Activated naive CD8-positive, alpha-beta T cell treated with anti-CD3 and anti-CD28 coated beads, Interleukin-2, amount 50 U/mL, for 24 hours (primary cell): ENCODE results near the gene TBC1D5.

Experiments used
- ATAC-seq: fragments of 150-1000 bp; cut with Tn5 transposase; one replicate; pipeline ENCODE4 v1.10.0; 2021
- DNase-seq: peaks from one replicate; pipeline ENCODE4 v3.0.0; 2021
- H3K27ac Mint-ChIP-seq: one replicate; pipeline ENCODE4 v1.8.0; 2021; ENCODE audit warnings: mild to moderate bottlenecking, mixed read lengths
- H3K27me3 Mint-ChIP-seq: one replicate; pipeline ENCODE4 v1.8.0; 2021; ENCODE audit warnings: mixed read lengths
- H3K36me3 Mint-ChIP-seq: one replicate; pipeline ENCODE4 v1.8.0; 2021; ENCODE audit warnings: low read depth, mixed read lengths
- H3K4me1 Mint-ChIP-seq: one replicate; pipeline ENCODE4 v1.8.0; 2021; ENCODE audit warnings: mixed read lengths
- H3K4me3 Mint-ChIP-seq: one replicate; pipeline ENCODE4 v1.8.0; 2021; ENCODE audit warnings: mild to moderate bottlenecking, moderate library complexity, mixed read lengths
- H3K9me3 Mint-ChIP-seq: one replicate; pipeline ENCODE4 v1.8.0; 2021; ENCODE audit warnings: mixed read lengths

The TBC1D5 gene

DNA sequence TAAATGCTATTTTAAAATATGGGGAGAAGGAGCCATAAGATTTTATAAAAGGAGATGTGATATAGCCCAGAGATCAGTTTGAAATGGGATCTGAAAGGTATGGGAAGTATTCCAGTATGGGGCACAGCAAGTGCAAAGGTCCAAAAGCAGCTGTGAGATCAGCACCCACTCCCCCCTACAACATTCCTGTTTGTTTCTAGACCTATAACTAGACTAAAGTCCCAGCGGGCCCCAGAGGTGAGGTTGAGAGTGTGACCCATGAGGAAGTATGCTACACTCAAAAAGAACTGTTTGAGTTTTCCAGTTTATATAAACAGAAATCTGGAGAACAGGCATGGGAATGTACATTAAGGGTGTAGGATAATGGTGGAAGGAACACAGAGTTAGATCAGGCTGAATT, 152.5 kb downstream of the TBC1D5 start:
- H3K9me3 Mint-ChIP-seq = peaks cover 30% of the 10 kb centered on the region
- DNase-seq (no peak), ATAC-seq (no peak)
- no peak overlapping the region for H3K4me3 Mint-ChIP-seq
- peaks cover 47% of the 10 kb centered on the region for H3K36me3 Mint-ChIP-seq
- H3K27me3 Mint-ChIP-seq = no peaks in the 10 kb centered on the region
- no peak overlapping the region for H3K27ac Mint-ChIP-seq
- peaks cover 6% of the 10 kb centered on the region for H3K4me1 Mint-ChIP-seq

- Mint-ChIP-seq H3K36me3 (peaks cover 34% of the 10 kb centered on the region), H3K27me3 (no peaks in the 10 kb centered on the region), H3K4me3 (no peak overlapping the region), H3K27ac (no peak overlapping the region), H3K4me1 (peaks cover 6% of the 10 kb centered on the region), H3K9me3 (peaks cover 26% of the 10 kb centered on the region)
- no peak for DNase-seq
- no peak for ATAC-seq
These were observed 154.0 kb downstream of the TBC1D5 start for GRCh38 chr3:17588422-17588821.

GRCh38 chr3:17585394-17586325, 156.8 kb downstream of the TBC1D5 start:
- Mint-ChIP-seq H3K36me3 (peaks cover 15% of the 10 kb centered on the region), H3K27me3 (no peaks in the 10 kb centered on the region), H3K9me3 (peaks cover 14% of the 10 kb centered on the region), H3K4me3 (no peak overlapping the region), H3K4me1 (peaks cover 6% of the 10 kb centered on the region), H3K27ac (no peak overlapping the region)
- no peak for DNase-seq
- no peak for ATAC-seq

DNA sequence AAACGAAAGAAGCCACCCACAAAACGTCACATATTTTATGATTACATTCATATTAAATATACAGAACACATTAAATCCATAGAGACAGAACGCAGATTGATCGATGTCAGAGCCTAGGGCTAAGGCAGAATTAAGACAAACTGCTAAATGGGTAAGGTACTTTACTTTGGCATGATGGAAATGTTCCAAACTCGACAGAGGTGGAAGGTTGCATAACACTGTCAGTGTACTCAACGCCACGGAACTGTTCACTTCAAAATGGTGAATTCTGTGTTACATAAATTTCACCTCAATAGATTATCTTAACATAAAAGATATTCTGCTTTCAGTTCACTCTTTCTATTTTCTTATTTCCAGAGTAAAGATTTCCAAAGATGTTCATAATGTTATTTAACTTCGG, 158.4 kb downstream of the TBC1D5 start:
- H3K27ac Mint-ChIP-seq = no peak overlapping the region
- H3K4me3 Mint-ChIP-seq = no peak overlapping the region
- no peaks in the 10 kb centered on the region for H3K9me3 Mint-ChIP-seq
- ATAC-seq (no peak), DNase-seq (no peak)
- H3K4me1 Mint-ChIP-seq = peaks cover 6% of the 10 kb centered on the region
- H3K27me3 Mint-ChIP-seq = no peaks in the 10 kb centered on the region
- no peaks in the 10 kb centered on the region for H3K36me3 Mint-ChIP-seq

- no peak overlapping the region for H3K4me3 Mint-ChIP-seq
- no peak overlapping the region for H3K27ac Mint-ChIP-seq
- H3K9me3 Mint-ChIP-seq = no peaks in the 10 kb centered on the region
- H3K36me3 Mint-ChIP-seq = no peaks in the 10 kb centered on the region
- peaks cover 8% of the 10 kb centered on the region for H3K4me1 Mint-ChIP-seq
- no peaks in the 10 kb centered on the region for H3K27me3 Mint-ChIP-seq
- no peak for ATAC-seq
- no peak for DNase-seq
These were observed 158.9 kb downstream of the TBC1D5 start for GRCh38 chr3:17583530-17583929.

DNA sequence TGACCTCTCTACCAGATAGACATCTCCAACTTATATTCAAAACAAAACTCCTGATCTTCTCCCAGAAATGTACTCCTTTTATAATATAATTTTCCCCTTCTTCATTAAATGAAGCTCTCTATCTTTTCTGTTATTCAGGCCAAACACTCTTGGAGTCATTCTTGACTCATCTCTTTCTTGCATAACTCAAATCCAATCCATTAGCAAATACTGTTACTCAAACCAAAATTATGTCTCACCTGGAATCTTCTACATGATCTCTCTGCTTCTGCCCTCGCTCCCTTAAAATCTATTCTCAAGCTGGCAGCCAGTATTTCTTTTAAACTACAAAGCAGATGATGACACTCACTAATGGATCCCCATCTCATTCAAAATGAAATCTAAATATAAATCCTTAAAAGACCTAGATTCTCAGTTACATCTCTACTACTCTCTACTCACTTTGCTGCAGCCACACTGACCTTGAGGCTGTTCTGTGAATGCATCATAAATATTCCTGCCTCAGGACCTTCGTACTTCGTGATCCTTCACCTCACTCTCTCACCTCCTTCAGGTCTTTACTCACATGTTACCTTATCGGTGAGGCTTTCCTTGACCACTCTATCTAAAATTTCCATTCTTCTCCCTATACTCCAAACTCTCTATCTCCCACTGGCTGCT, 160.9 kb downstream of the TBC1D5 start:
- H3K9me3 Mint-ChIP-seq = no peaks in the 10 kb centered on the region
- no peaks in the 10 kb centered on the region for H3K36me3 Mint-ChIP-seq
- H3K4me1 Mint-ChIP-seq = peaks cover 14% of the 10 kb centered on the region
- DNase-seq = no peak
- ATAC-seq = no peak
- H3K27me3 Mint-ChIP-seq = no peaks in the 10 kb centered on the region
- no peak overlapping the region for H3K4me3 Mint-ChIP-seq
- H3K27ac Mint-ChIP-seq = no peak overlapping the region

- no peaks in the 10 kb centered on the region for H3K27me3 Mint-ChIP-seq
- DNase-seq = no peak
- H3K4me1 Mint-ChIP-seq = peaks cover 12% of the 10 kb centered on the region
- H3K36me3 Mint-ChIP-seq = no peaks in the 10 kb centered on the region
- H3K4me3 Mint-ChIP-seq = no peak overlapping the region
- ATAC-seq = no peak
- no peak overlapping the region for H3K27ac Mint-ChIP-seq
- no peaks in the 10 kb centered on the region for H3K9me3 Mint-ChIP-seq
These were observed 161.5 kb downstream of the TBC1D5 start for GRCh38 chr3:17580901-17581300.

DNA sequence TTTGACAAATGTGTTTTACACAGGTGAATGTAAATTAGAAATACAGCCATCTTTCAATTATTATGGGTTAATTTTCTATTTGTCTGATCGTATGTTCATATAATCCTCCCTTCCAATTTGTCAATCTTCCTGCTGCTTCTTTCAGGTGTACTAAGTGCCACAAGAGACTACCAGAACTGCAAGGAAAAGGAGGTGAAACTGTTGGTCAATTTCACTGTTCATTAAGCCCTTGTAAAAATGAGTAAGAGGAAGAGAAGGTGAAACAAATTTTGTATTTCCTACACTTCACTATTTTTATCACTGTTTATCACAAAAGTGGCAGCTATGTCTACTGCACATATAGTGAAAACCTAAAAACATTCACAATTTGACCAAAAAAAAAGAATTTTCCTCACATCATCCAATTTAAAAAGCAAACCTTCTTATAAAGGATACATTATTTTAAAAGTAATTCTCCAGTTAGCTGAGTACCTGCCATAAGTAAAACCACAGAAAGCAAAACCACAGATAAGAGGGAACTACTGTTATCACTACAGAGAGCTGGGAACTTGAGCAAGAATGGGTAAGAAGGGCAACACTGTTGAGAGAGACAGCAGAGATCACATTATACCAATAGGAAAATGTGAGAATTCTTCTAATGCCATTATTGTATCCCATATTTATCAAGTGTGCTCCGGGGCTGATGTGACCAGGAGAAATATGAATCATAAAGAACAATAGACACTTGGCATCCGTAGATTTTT, 163.0 kb downstream of the TBC1D5 start:
- ATAC-seq = peak; percentile 98
- Mint-ChIP-seq H3K27ac (peak overlapping the region; percentile 10), H3K4me3 (no peak overlapping the region), H3K4me1 (peaks cover 8% of the 10 kb centered on the region), H3K27me3 (no peaks in the 10 kb centered on the region), H3K9me3 (no peaks in the 10 kb centered on the region), H3K36me3 (no peaks in the 10 kb centered on the region)
- DNase-seq = no peak

GRCh38 chr3:17577796-17578520, 164.5 kb downstream of the TBC1D5 start:
- Mint-ChIP-seq H3K4me3 (no peak overlapping the region), H3K27ac (no peak overlapping the region), H3K36me3 (peaks cover 4% of the 10 kb centered on the region), H3K27me3 (no peaks in the 10 kb centered on the region), H3K4me1 (peaks cover 13% of the 10 kb centered on the region), H3K9me3 (no peaks in the 10 kb centered on the region)
- DNase-seq = no peak
- ATAC-seq = no peak

DNA sequence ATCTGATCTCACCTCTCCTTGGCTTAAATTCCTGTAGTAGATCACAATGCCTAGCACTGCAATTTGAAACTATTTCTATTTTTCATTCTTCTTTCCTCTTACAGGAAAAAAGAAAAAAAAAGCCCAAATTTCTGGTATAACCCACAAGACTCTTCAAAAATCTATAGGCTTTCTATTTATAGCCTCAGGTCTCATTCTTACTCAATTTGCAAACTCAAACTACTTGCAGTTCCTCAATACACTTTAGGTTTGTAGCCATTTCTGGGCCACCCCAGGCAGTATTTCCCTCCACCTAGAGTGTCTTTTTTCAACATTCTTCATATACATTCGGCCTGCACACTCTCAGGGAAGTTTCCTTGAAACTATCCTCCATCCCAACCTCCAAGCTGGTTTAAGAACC, 169.0 kb downstream of the TBC1D5 start:
- DNase-seq = no peak
- H3K9me3 Mint-ChIP-seq = no peaks in the 10 kb centered on the region
- H3K27ac Mint-ChIP-seq = no peak overlapping the region
- H3K27me3 Mint-ChIP-seq = no peaks in the 10 kb centered on the region
- no peak overlapping the region for H3K4me3 Mint-ChIP-seq
- no peak for ATAC-seq
- peaks cover 9% of the 10 kb centered on the region for H3K4me1 Mint-ChIP-seq
- peaks cover 4% of the 10 kb centered on the region for H3K36me3 Mint-ChIP-seq

GRCh38 chr3:17571686-17572085, 170.7 kb downstream of the TBC1D5 start:
- peaks cover 4% of the 10 kb centered on the region for H3K36me3 Mint-ChIP-seq
- no peaks in the 10 kb centered on the region for H3K27me3 Mint-ChIP-seq
- H3K4me1 Mint-ChIP-seq = peaks cover 5% of the 10 kb centered on the region
- no peak for ATAC-seq
- no peak overlapping the region for H3K4me3 Mint-ChIP-seq
- DNase-seq = no peak
- H3K9me3 Mint-ChIP-seq = no peaks in the 10 kb centered on the region
- no peak overlapping the region for H3K27ac Mint-ChIP-seq

- ATAC-seq (no peak), DNase-seq (no peak)
- Mint-ChIP-seq H3K27me3 (no peaks in the 10 kb centered on the region), H3K9me3 (no peaks in the 10 kb centered on the region), H3K4me3 (no peak overlapping the region), H3K4me1 (peaks cover 4% of the 10 kb centered on the region), H3K36me3 (peaks cover 6% of the 10 kb centered on the region), H3K27ac (no peak overlapping the region)
These were observed 179.6 kb downstream of the TBC1D5 start for GRCh38 chr3:17562845-17563244.

DNA sequence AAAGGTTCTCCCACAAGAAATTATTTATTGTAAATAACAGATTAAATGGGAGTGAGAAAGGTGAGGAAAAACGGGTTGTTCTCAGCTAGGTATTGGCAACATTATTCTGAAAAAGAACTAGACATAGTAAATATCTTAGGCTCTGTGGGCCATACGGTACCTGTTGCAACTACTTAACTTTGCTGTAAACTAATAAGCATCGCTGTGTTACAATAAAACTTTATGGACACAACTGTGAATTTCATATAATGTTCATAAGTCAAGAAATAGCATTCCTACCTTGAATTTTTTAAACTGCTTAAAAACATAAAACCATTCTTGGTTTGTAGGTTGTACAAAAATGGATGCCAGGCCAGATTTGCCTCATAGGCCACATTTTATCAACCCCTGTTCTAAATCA, 183.9 kb downstream of the TBC1D5 start:
- H3K4me3 Mint-ChIP-seq = no peak overlapping the region
- no peaks in the 10 kb centered on the region for H3K9me3 Mint-ChIP-seq
- peaks cover 9% of the 10 kb centered on the region for H3K36me3 Mint-ChIP-seq
- no peak overlapping the region for H3K27ac Mint-ChIP-seq
- DNase-seq = no peak
- ATAC-seq = no peak
- H3K4me1 Mint-ChIP-seq = peaks cover 2% of the 10 kb centered on the region
- H3K27me3 Mint-ChIP-seq = no peaks in the 10 kb centered on the region

- peaks cover 2% of the 10 kb centered on the region for H3K4me1 Mint-ChIP-seq
- no peaks in the 10 kb centered on the region for H3K9me3 Mint-ChIP-seq
- no peak overlapping the region for H3K4me3 Mint-ChIP-seq
- H3K27me3 Mint-ChIP-seq = no peaks in the 10 kb centered on the region
- ATAC-seq (no peak), DNase-seq (no peak)
- no peak overlapping the region for H3K27ac Mint-ChIP-seq
- H3K36me3 Mint-ChIP-seq = peaks cover 9% of the 10 kb centered on the region
These were observed 184.5 kb downstream of the TBC1D5 start for GRCh38 chr3:17557749-17558463.
